ENCODE measurements around the gene CACNA1C. TPM values are rescaled to one million over a fixed set of nuclear protein-coding genes. Genes with fewer than 3 reads are reported as not detected.

Gene CACNA1C
- total and polyA plus RNA-seq, 2 donors (not counting 1 experiment from before 2014, with no cell fraction given) = 0.01 to 0.02 TPM

DNA sequence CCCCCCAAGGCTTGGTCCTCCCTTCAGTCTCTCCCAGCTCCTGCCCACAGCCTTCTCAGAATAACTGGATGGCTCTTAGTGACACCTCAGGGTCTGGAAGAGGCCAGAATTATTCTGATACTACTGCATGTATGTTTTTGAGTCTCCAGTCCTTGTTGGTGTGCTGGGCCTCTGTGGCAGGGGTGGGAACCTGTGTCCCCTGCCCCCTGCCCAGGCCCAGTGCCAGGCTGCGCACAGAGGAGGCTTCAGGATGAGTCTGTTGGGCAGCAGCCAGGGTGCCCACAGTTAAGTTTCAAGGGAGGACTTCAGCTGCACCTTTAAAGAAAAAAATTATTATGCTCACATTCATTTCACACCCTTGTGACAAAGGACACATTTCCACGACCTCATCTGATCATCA, 348.3 kb downstream of the CACNA1C start:
- intact Hi-C loops (cut with micrococcal nuclease) = no loop called here
- no peaks in the 10 kb centered on the region for H3K9me3 Mint-ChIP-seq (ENCODE audit: insufficient read depth)
- WGBS (ENCODE audit: insufficient coverage) = 92% methylated on average over 2 of the region's 2 CpGs

DNA sequence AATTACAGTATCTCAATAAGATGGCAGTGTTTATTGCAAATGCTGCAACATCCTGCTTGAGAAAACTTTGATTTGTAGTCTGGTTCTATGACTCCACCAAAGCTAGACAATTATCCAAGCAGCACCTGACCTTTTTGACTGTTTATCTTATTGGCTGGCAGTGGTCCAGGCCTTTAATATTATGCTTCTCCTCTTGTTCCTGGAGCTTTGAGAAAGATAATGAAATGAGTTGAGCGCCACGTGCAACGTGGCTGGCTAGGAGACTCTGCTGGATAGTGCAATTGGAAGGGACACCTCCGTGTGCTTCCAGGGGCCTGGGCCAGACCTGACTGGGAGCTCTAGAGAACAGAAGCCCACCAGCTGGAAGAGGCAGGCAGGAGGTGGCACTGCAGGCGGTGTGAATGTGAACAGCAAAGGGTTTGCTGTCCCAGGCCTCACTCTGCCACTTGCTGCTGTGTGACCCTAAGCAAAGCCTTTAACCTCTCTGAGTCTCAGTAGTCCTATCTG, 349.3 kb downstream of the CACNA1C start:
- no peak for DNase-seq
- Mint-ChIP-seq H3K9me3 (ENCODE audit: insufficient read depth) (no peaks in the 10 kb centered on the region), H3K27ac (no peak overlapping the region), H3K27me3 (peaks cover 5% of the 10 kb centered on the region), H3K4me1 (no peaks in the 10 kb centered on the region), H3K4me3 (no peak overlapping the region)
- ChIA-PET CTCF (no interaction called here), POLR2A (no interaction called here)
- Histone ChIP-seq H3K4me3 (ENCODE audit: control extremely low read depth in 1 of 5, extremely low read depth in 1 of 5, insufficient read depth in 1 of 5, low read depth in 2 of 5, low read length in 4 of 5) (no peak overlapping the region), H3K4me1 (ENCODE audit: control insufficient read depth in 2 of 2, insufficient read depth in 2 of 2, low read length in 2 of 2) (no peaks in the 10 kb centered on the region), H4K20me1 (ENCODE audit: control insufficient read depth, insufficient read depth, low read length, poor library complexity, severe bottlenecking) (no peaks in the 10 kb centered on the region), H3K27ac (ENCODE audit: low read length in 2 of 2) (no peak overlapping the region), H3K9ac (ENCODE audit: low read length) (no peak overlapping the region), H3K36me3 (replicated peaks in 1 of 2; ENCODE audit: control extremely low read depth in 1 of 2, control insufficient read depth in 1 of 2, extremely low read depth in 1 of 2, insufficient read depth in 2 of 2, low read length in 1 of 2) (no peaks in the 10 kb centered on the region), H3K79me2 (ENCODE audit: control insufficient read depth, insufficient read depth, low read length) (no peaks in the 10 kb centered on the region), H2AFZ (ENCODE audit: insufficient read depth, low read depth, low read length, poor library complexity, severe bottlenecking) (no peak overlapping the region), H3K9me3 (ENCODE audit: control extremely low read depth in 1 of 3, control insufficient read depth in 2 of 3, insufficient read depth in 1 of 3, low read length in 2 of 3) (no peaks in the 10 kb centered on the region), H3K27me3 (replicated peaks in 1 of 4; ENCODE audit: control extremely low read depth in 1 of 4, control insufficient read depth in 3 of 4, insufficient read depth in 4 of 4, low read length in 3 of 4) (no peaks in the 10 kb centered on the region), H3K4me2 (replicated peaks; ENCODE audit: low read depth, low read length, poor library complexity, severe bottlenecking) (no peak overlapping the region)
- 100% methylated on average over 4 of the region's 5 CpGs for WGBS (ENCODE audit: insufficient coverage)
- TF ChIP-seq, protein P1, sequence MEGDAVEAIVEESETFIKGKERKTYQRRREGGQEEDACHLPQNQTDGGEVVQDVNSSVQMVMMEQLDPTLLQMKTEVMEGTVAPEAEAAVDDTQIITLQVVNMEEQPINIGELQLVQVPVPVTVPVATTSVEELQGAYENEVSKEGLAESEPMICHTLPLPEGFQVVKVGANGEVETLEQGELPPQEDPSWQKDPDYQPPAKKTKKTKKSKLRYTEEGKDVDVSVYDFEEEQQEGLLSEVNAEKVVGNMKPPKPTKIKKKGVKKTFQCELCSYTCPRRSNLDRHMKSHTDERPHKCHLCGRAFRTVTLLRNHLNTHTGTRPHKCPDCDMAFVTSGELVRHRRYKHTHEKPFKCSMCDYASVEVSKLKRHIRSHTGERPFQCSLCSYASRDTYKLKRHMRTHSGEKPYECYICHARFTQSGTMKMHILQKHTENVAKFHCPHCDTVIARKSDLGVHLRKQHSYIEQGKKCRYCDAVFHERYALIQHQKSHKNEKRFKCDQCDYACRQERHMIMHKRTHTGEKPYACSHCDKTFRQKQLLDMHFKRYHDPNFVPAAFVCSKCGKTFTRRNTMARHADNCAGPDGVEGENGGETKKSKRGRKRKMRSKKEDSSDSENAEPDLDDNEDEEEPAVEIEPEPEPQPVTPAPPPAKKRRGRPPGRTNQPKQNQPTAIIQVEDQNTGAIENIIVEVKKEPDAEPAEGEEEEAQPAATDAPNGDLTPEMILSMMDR (IDR thresholded peaks at IDR 0.05) = no peak
- TF ChIP-seq EZH2 (IDR thresholded peaks at IDR 0.05; ENCODE audit: borderline replicate concordance, insufficient read depth, low read depth, low read length, poor library complexity, severe bottlenecking) = no peak
- intact Hi-C loops (cut with micrococcal nuclease) = no loop called here
- ATAC-seq (ENCODE audit: low read depth) = no peak

More for the DNA sequence above, 348.3 kb downstream of the CACNA1C start:
- no peak overlapping the region for H3K27ac Mint-ChIP-seq
- Histone ChIP-seq H2AFZ (ENCODE audit: insufficient read depth, low read depth, low read length, poor library complexity, severe bottlenecking) (no peak overlapping the region), H3K4me3 (ENCODE audit: control extremely low read depth in 1 of 5, extremely low read depth in 1 of 5, insufficient read depth in 1 of 5, low read depth in 2 of 5, low read length in 4 of 5) (no peak overlapping the region), H3K27me3 (replicated peaks in 1 of 4; ENCODE audit: control extremely low read depth in 1 of 4, control insufficient read depth in 3 of 4, insufficient read depth in 4 of 4, low read length in 3 of 4) (no peaks in the 10 kb centered on the region), H3K4me2 (replicated peaks; ENCODE audit: low read depth, low read length, poor library complexity, severe bottlenecking) (no peak overlapping the region), H3K4me1 (ENCODE audit: control insufficient read depth in 2 of 2, insufficient read depth in 2 of 2, low read length in 2 of 2) (no peaks in the 10 kb centered on the region), H3K9me3 (ENCODE audit: control extremely low read depth in 1 of 3, control insufficient read depth in 2 of 3, insufficient read depth in 1 of 3, low read length in 2 of 3) (no peaks in the 10 kb centered on the region), H3K36me3 (replicated peaks in 1 of 2; ENCODE audit: control extremely low read depth in 1 of 2, control insufficient read depth in 1 of 2, extremely low read depth in 1 of 2, insufficient read depth in 2 of 2, low read length in 1 of 2) (no peaks in the 10 kb centered on the region), H3K27ac (ENCODE audit: low read length in 2 of 2) (no peak overlapping the region), H3K9ac (ENCODE audit: low read length) (no peak overlapping the region), H3K79me2 (ENCODE audit: control insufficient read depth, insufficient read depth, low read length) (no peaks in the 10 kb centered on the region), H4K20me1 (ENCODE audit: control insufficient read depth, insufficient read depth, low read length, poor library complexity, severe bottlenecking) (no peaks in the 10 kb centered on the region)
- CTCF ChIA-PET = no interaction called here
- H3K27me3 Mint-ChIP-seq = peaks cover 5% of the 10 kb centered on the region
- no peak overlapping the region for H3K4me3 Mint-ChIP-seq
- TF ChIP-seq, protein P1 (IDR thresholded peaks at IDR 0.05) = no peak
- H3K4me1 Mint-ChIP-seq = no peaks in the 10 kb centered on the region
- POLR2A ChIA-PET = no interaction called here
- DNase-seq = no peak
- ATAC-seq (ENCODE audit: low read depth) = no peak

Data from B cell (primary cell).